Small intestine (tissue), 7 donors: ENCODE results near the gene IGFBP7. TPM values are rescaled to one million over a fixed set of nuclear protein-coding genes. Genes with fewer than 3 reads are reported as not detected.

ENCODE experiments used
- DNase-seq, 2 donors: peaks; one replicate each; pipeline versions ENCODE4 v3.0.0 to v3.0.0-alpha.2; 2013
- FAIRE-seq: peaks from 2 replicates; lab custom pipeline; 2012; peaks lifted over from hg19 to GRCh38; lab: Jason Lieb, UNC
- H3K27ac ChIP-seq, 3 donors: one replicate each; pipeline ENCODE4 v1.5.1; 2013; ENCODE audit warnings: low read length in 2 of 3, mild to moderate bottlenecking in 2 of 3, control low read depth in 1 of 3, inconsistent platforms in 1 of 3, low read depth in 1 of 3, moderate library complexity in 1 of 3
- H3K27me3 ChIP-seq, 3 donors: one replicate each; pipeline ENCODE4 v1.6.1; 2013; ENCODE audit warnings: low read length in 3 of 3, inconsistent platforms in 1 of 3; ENCODE audit not compliant: control insufficient read depth in 3 of 3, insufficient read depth in 3 of 3
- H3K36me3 ChIP-seq, 3 donors: one replicate each; pipeline ENCODE4 v1.6.1; 2013; ENCODE audit warnings: low read length in 3 of 3, inconsistent platforms in 1 of 3, low read depth in 1 of 3, mild to moderate bottlenecking in 1 of 3, moderate library complexity in 1 of 3; ENCODE audit not compliant: control insufficient read depth in 3 of 3, insufficient read depth in 2 of 3
- H3K4me1 ChIP-seq, 3 donors: one replicate each; pipeline ENCODE4 v1.6.1; 2013; ENCODE audit warnings: low read length in 2 of 3, inconsistent platforms in 1 of 3, low read depth in 1 of 3, mild to moderate bottlenecking in 1 of 3, moderate library complexity in 1 of 3; ENCODE audit not compliant: control insufficient read depth in 3 of 3, insufficient read depth in 2 of 3
- H3K4me3 ChIP-seq, 3 donors: one replicate each; pipeline ENCODE4 v1.5.1; 2013; ENCODE audit warnings: low read length in 3 of 3, control low read depth in 1 of 3, inconsistent platforms in 1 of 3, low read depth in 1 of 3, mild to moderate bottlenecking in 1 of 3, moderate library complexity in 1 of 3
- H3K9me3 ChIP-seq, 2 donors: one replicate each; pipeline ENCODE4 v1.6.1; 2013; ENCODE audit warnings: low read depth in 1 of 2, low read length in 1 of 2; ENCODE audit not compliant: control insufficient read depth in 2 of 2, insufficient read depth in 1 of 2
- WGBS, 3 donors: extraction: QIAGEN DNeasy Blood & Tissue Kit; methylation state at CpG; one replicate each; pipeline ENCODE4 v1.1.7; 2013; 5-methylcytosine and 5-hydroxymethylcytosine counted together
- polyA plus RNA-seq, 4 donors: library from polyadenylated mRNA; stranded (reverse) in 3 of 4; unstranded in 1 of 4; fragments of 200-250 nt in 3 of 4; fragments of 120-200 nt in 1 of 4; gene quantifications; one replicate each; pipeline versions ENCODE4 v1.2.1 to v1.2.3, GENCODE V29; 2013
- donor health status: healthy with polysubstance abuse.
- donor health status: control.
- donor health status: control.
- donor health status: Bipolar disorder and iron deficiency.
- donor health status: healthy.

IGFBP7 gene
- polyA plus RNA-seq, 4 donors = 8.9 to 240 (median 50.5) TPM

GRCh38 chr4:57091657-57092162 lies 18.5 kb downstream of the IGFBP7 start:
- Histone ChIP-seq H3K4me3 (no peak overlapping the region), H3K27me3 (peaks cover 0 to 6% (median 0%) of the 10 kb centered on the region in 3 donors), H3K4me1 (no peaks in the 10 kb centered on the region), H3K27ac (no peak overlapping the region), H3K9me3 (no peaks in the 10 kb centered on the region), H3K36me3 (no peaks in the 10 kb centered on the region)
- DNase-seq (no peak), FAIRE-seq (no peak)
- WGBS, 3 donors = 51 to 58% (median 55%) methylated on average over 3 of the region's 3 CpGs

DNA sequence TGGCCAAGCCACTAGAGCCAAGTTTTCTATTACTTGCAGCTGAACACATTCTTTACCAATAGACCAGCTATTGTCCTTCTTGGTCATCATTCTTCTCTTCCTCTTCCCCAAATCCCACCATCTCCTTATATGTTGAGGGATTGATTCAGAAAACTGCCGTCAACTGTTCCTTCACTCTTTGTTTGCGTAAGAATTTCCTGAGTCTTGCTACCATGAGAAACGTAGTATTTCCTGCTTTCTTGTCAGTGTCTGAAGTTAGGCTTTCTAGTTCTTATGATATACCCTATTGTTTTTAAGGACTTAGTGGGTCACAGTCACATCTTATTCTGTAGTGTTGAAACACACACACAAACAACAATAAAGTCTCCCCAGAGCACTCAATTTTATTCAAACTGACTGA lies 20.1 kb downstream of the IGFBP7 start:
- no peak for DNase-seq
- 67 to 77% (median 68%) methylated on average over 3 of the region's 3 CpGs for WGBS, 3 donors
- no peak for FAIRE-seq

GRCh38 chr4:57089549-57089948 lies 20.6 kb downstream of the IGFBP7 start:
- no peaks in the 10 kb centered on the region for H3K36me3 ChIP-seq
- peaks cover 0 to 6% (median 0%) of the 10 kb centered on the region in 3 donors for H3K27me3 ChIP-seq
- no peak for FAIRE-seq
- H3K27ac ChIP-seq = no peak overlapping the region
- no peak overlapping the region for H3K4me3 ChIP-seq
- H3K9me3 ChIP-seq = peaks cover 0 to 7% of the 10 kb centered on the region in 2 donors
- no peaks in the 10 kb centered on the region for H3K4me1 ChIP-seq
- 88 to 91% (median 90%) methylated on average over 2 of the region's 2 CpGs for WGBS, 3 donors
- DNase-seq = no peak

More for the DNA sequence above, 20.1 kb downstream of the IGFBP7 start:
- H3K27ac ChIP-seq = no peak overlapping the region
- peaks cover 0 to 3% of the 10 kb centered on the region in 2 donors for H3K9me3 ChIP-seq
- no peaks in the 10 kb centered on the region for H3K36me3 ChIP-seq
- H3K4me3 ChIP-seq = no peak overlapping the region
- H3K4me1 ChIP-seq = no peaks in the 10 kb centered on the region
- peaks cover 0 to 6% (median 0%) of the 10 kb centered on the region in 3 donors for H3K27me3 ChIP-seq

DNA sequence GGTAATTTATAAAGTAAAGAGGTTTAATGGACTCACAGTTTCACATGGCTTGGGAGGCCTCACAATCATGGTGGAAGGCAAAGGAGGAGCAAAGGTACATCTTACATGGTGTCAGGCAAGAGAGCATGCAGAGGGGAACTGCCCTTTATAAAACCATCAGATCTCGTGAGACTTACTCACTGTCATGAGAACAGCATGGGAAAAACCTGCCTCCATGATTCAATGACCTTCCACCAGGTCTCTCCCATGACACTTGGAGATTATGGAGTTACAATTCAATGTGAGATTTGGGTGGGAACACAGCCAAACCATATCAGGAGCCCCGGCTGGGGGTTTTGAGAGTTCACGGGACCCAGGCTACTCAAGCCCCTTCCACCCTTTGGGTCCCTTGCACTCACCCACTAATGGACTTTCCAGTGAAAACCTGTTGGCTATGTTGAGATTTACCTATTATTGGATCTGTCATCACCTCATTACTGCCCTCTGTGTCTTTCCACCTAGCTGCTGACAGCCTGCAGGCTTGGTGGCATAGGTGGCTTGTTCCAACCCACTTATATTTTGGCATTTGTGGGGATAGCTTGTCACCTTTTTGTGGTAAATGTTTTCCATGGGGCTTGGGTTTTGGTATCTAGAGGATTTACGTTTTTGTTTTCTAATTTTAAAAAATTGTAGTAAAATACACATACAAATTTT lies 24.0 kb downstream of the IGFBP7 start:
- DNase-seq = no peak
- 53 to 67% (median 57%) methylated on average over 4 of the region's 4 CpGs for WGBS, 3 donors
- no peak for FAIRE-seq
- no peaks in the 10 kb centered on the region for H3K36me3 ChIP-seq
- H3K27ac ChIP-seq = peak overlapping the region in 1 of 3 donors; percentile 14
- peaks cover 0 to 2% (median 1%) of the 10 kb centered on the region in 3 donors for H3K4me1 ChIP-seq
- H3K27me3 ChIP-seq = no peaks in the 10 kb centered on the region
- no peak overlapping the region for H3K4me3 ChIP-seq
- peaks cover 0 to 7% of the 10 kb centered on the region in 2 donors for H3K9me3 ChIP-seq

GRCh38 chr4:57085278-57085677 lies 24.9 kb downstream of the IGFBP7 start:
- DNase-seq (no peak), FAIRE-seq (no peak)
- peaks cover 0 to 2% (median 2%) of the 10 kb centered on the region in 3 donors for H3K4me1 ChIP-seq
- no peak overlapping the region for H3K27ac ChIP-seq
- no peaks in the 10 kb centered on the region for H3K36me3 ChIP-seq
- 63 to 81% (median 74%) methylated on average over 4 of the region's 4 CpGs for WGBS, 3 donors
- H3K27me3 ChIP-seq = no peaks in the 10 kb centered on the region
- H3K9me3 ChIP-seq = peaks cover 0 to 7% of the 10 kb centered on the region in 2 donors
- H3K4me3 ChIP-seq = no peak overlapping the region

- Histone ChIP-seq H3K4me1 (peaks cover 0 to 2% (median 2%) of the 10 kb centered on the region in 3 donors), H3K9me3 (peaks cover 0 to 7% of the 10 kb centered on the region in 2 donors), H3K27ac (no peak overlapping the region), H3K4me3 (no peak overlapping the region), H3K36me3 (no peaks in the 10 kb centered on the region), H3K27me3 (peaks cover 0 to 2% (median 0%) of the 10 kb centered on the region in 3 donors)
- DNase-seq (no peak), FAIRE-seq (no peak)
- 74 to 79% (median 75%) methylated on average over 2 of the region's 2 CpGs for WGBS, 3 donors
Measured at GRCh38 chr4:57084360-57084759, 25.8 kb downstream of the IGFBP7 start.

DNA sequence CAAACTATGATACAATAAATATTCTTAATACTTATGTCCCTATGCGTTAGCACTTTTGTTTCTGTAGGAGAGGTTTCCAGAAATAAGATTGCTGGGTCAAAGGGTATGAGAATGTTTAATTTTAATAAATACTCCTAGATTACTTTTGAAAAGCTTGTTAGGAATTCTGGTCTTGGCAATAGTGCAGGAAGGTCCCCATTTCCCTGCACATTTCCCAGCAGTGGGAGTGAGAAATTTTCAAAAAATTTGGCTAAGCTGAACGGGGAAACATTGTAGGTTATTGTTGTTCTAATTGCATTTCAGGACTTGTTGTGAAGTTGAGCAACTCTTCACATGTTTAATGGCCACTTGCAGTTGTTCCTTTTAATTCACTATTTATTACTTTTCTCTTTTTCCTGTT lies 27.1 kb downstream of the IGFBP7 start:
- DNase-seq = no peak
- 19 to 35% (median 26%) methylated on average over 2 of the region's 2 CpGs for WGBS, 3 donors
- peaks cover 0 to 2% (median 0%) of the 10 kb centered on the region in 3 donors for H3K27me3 ChIP-seq
- peaks cover 0 to 7% (median 2%) of the 10 kb centered on the region in 3 donors for H3K4me1 ChIP-seq
- no peak for FAIRE-seq
- H3K4me3 ChIP-seq = no peak overlapping the region
- no peaks in the 10 kb centered on the region for H3K36me3 ChIP-seq
- no peak overlapping the region for H3K27ac ChIP-seq
- H3K9me3 ChIP-seq = peaks cover 0 to 7% of the 10 kb centered on the region in 2 donors

GRCh38 chr4:57081651-57082621 lies 28.2 kb downstream of the IGFBP7 start:
- Histone ChIP-seq H3K4me3 (no peak overlapping the region), H3K27me3 (peaks cover 0 to 2% (median 0%) of the 10 kb centered on the region in 3 donors), H3K27ac (peak overlapping the region; percentile 48 to 89 (median 53)), H3K36me3 (no peaks in the 10 kb centered on the region), H3K9me3 (peaks cover 0 to 7% of the 10 kb centered on the region in 2 donors), H3K4me1 (peaks cover 0 to 7% (median 2%) of the 10 kb centered on the region in 3 donors)
- DNase-seq (no peak), FAIRE-seq (no peak)
- 73 to 82% (median 80%) methylated on average over 9 of the region's 9 CpGs for WGBS, 3 donors
